ENCODE measurements around the gene RANBP2.
A peak's percentile ranks its signal among the peaks of the same experiment; 100 is the strongest.

RANBP2 gene

GRCh38 chr2:108806371-108807113 lies 87.3 kb downstream of the RANBP2 start:
- no peaks in the 10 kb centered on the region for H3K4me1 Mint-ChIP-seq (ENCODE audit: low read depth)
- peaks cover 20% of the 10 kb centered on the region for H3K9me3 Mint-ChIP-seq
- H3K36me3 Mint-ChIP-seq (ENCODE audit: low read depth), result peaks cover 77% of the 10 kb centered on the region
- no peaks in the 10 kb centered on the region for H3K27me3 Mint-ChIP-seq
- no peak overlapping the region for H3K4me3 Mint-ChIP-seq
- no peak for DNase-seq
- H3K27ac Mint-ChIP-seq, result no peak overlapping the region

GRCh38 chr2:108809936-108810335 lies 90.7 kb downstream of the RANBP2 start:
- Mint-ChIP-seq H3K4me1 (ENCODE audit: low read depth) (no peaks in the 10 kb centered on the region), H3K27ac (no peak overlapping the region), H3K27me3 (no peaks in the 10 kb centered on the region), H3K9me3 (peaks cover 20% of the 10 kb centered on the region), H3K36me3 (ENCODE audit: low read depth) (peaks cover 76% of the 10 kb centered on the region), H3K4me3 (no peak overlapping the region)
- DNase-seq, result no peak

- Mint-ChIP-seq H3K4me1 (ENCODE audit: low read depth) (no peaks in the 10 kb centered on the region), H3K27ac (no peak overlapping the region), H3K9me3 (peaks cover 20% of the 10 kb centered on the region), H3K36me3 (ENCODE audit: low read depth) (peaks cover 80% of the 10 kb centered on the region), H3K4me3 (no peak overlapping the region), H3K27me3 (no peaks in the 10 kb centered on the region)
- no peak for DNase-seq
Observed at GRCh38 chr2:108810993-108811957, 92.0 kb downstream of the RANBP2 start.

- Mint-ChIP-seq H3K36me3 (ENCODE audit: low read depth) (peaks cover 79% of the 10 kb centered on the region), H3K27ac (no peak overlapping the region), H3K27me3 (no peaks in the 10 kb centered on the region), H3K9me3 (peaks cover 14% of the 10 kb centered on the region), H3K4me3 (no peak overlapping the region), H3K4me1 (ENCODE audit: low read depth) (no peaks in the 10 kb centered on the region)
- no peak for DNase-seq
Observed at GRCh38 chr2:108813732-108814131, 94.5 kb downstream of the RANBP2 start.

- Mint-ChIP-seq H3K9me3 (peaks cover 6% of the 10 kb centered on the region), H3K27me3 (no peaks in the 10 kb centered on the region), H3K36me3 (ENCODE audit: low read depth) (peaks cover 75% of the 10 kb centered on the region), H3K4me3 (no peak overlapping the region), H3K27ac (no peak overlapping the region), H3K4me1 (ENCODE audit: low read depth) (no peaks in the 10 kb centered on the region)
- no peak for DNase-seq
Observed at GRCh38 chr2:108820482-108820881, 101.2 kb downstream of the RANBP2 start.

- peaks cover 58% of the 10 kb centered on the region for H3K36me3 Mint-ChIP-seq (ENCODE audit: low read depth)
- H3K27ac Mint-ChIP-seq, result no peak overlapping the region
- no peaks in the 10 kb centered on the region for H3K27me3 Mint-ChIP-seq
- H3K4me3 Mint-ChIP-seq, result no peak overlapping the region
- no peak for DNase-seq
- peaks cover 6% of the 10 kb centered on the region for H3K9me3 Mint-ChIP-seq
- no peaks in the 10 kb centered on the region for H3K4me1 Mint-ChIP-seq (ENCODE audit: low read depth)
Observed at GRCh38 chr2:108823286-108823685, 104.0 kb downstream of the RANBP2 start.

- no peaks in the 10 kb centered on the region for H3K27me3 Mint-ChIP-seq
- no peak overlapping the region for H3K27ac Mint-ChIP-seq
- H3K9me3 Mint-ChIP-seq, result no peaks in the 10 kb centered on the region
- DNase-seq, result no peak
- no peak overlapping the region for H3K4me3 Mint-ChIP-seq
- H3K36me3 Mint-ChIP-seq (ENCODE audit: low read depth), result peaks cover 50% of the 10 kb centered on the region
- H3K4me1 Mint-ChIP-seq (ENCODE audit: low read depth), result no peaks in the 10 kb centered on the region
Observed at GRCh38 chr2:108824316-108825070, 105.2 kb downstream of the RANBP2 start.

- no peak overlapping the region for H3K4me3 Mint-ChIP-seq
- H3K4me1 Mint-ChIP-seq (ENCODE audit: low read depth), result no peaks in the 10 kb centered on the region
- H3K36me3 Mint-ChIP-seq (ENCODE audit: low read depth), result peaks cover 42% of the 10 kb centered on the region
- H3K27ac Mint-ChIP-seq, result no peak overlapping the region
- DNase-seq, result no peak
- H3K9me3 Mint-ChIP-seq, result no peaks in the 10 kb centered on the region
- H3K27me3 Mint-ChIP-seq, result no peaks in the 10 kb centered on the region
Observed at GRCh38 chr2:108825254-108825653, 106.0 kb downstream of the RANBP2 start.

- H3K27me3 Mint-ChIP-seq, result no peaks in the 10 kb centered on the region
- H3K9me3 Mint-ChIP-seq, result no peaks in the 10 kb centered on the region
- H3K36me3 Mint-ChIP-seq (ENCODE audit: low read depth), result peaks cover 38% of the 10 kb centered on the region
Observed at GRCh38 chr2:108825736-108826135, 106.5 kb downstream of the RANBP2 start.

GRCh38 chr2:108829578-108830310 lies 110.5 kb downstream of the RANBP2 start:
- H3K9me3 Mint-ChIP-seq, result no peaks in the 10 kb centered on the region
- peaks cover 17% of the 10 kb centered on the region for H3K4me1 Mint-ChIP-seq (ENCODE audit: low read depth)
- no peaks in the 10 kb centered on the region for H3K27me3 Mint-ChIP-seq
- peaks cover 22% of the 10 kb centered on the region for H3K36me3 Mint-ChIP-seq (ENCODE audit: low read depth)
- H3K27ac Mint-ChIP-seq, result no peak overlapping the region
- H3K4me3 Mint-ChIP-seq, result no peak overlapping the region
- DNase-seq, result no peak

More at GRCh38 chr2:108825736-108826135, 106.5 kb downstream of the RANBP2 start:
- Mint-ChIP-seq H3K27ac (no peak overlapping the region), H3K4me3 (no peak overlapping the region), H3K4me1 (ENCODE audit: low read depth) (no peaks in the 10 kb centered on the region)
- DNase-seq, result no peak

- no peaks in the 10 kb centered on the region for H3K27me3 Mint-ChIP-seq
- no peaks in the 10 kb centered on the region for H3K9me3 Mint-ChIP-seq
- H3K36me3 Mint-ChIP-seq (ENCODE audit: low read depth), result peaks cover 24% of the 10 kb centered on the region
- no peak overlapping the region for H3K4me3 Mint-ChIP-seq
- H3K27ac Mint-ChIP-seq, result peak overlapping the region; percentile 3
- DNase-seq, result no peak
- peaks cover 23% of the 10 kb centered on the region for H3K4me1 Mint-ChIP-seq (ENCODE audit: low read depth)
Observed at GRCh38 chr2:108833219-108833618, 113.9 kb downstream of the RANBP2 start.

- peaks cover 23% of the 10 kb centered on the region for H3K4me1 Mint-ChIP-seq (ENCODE audit: low read depth)
- H3K9me3 Mint-ChIP-seq, result no peaks in the 10 kb centered on the region
- H3K27ac Mint-ChIP-seq, result peak overlapping the region; percentile 23
- DNase-seq, result no peak
- peaks cover 31% of the 10 kb centered on the region for H3K36me3 Mint-ChIP-seq (ENCODE audit: low read depth)
- H3K27me3 Mint-ChIP-seq, result no peaks in the 10 kb centered on the region
- peak overlapping the region; percentile 36 for H3K4me3 Mint-ChIP-seq
Observed at GRCh38 chr2:108834620-108835019, 115.3 kb downstream of the RANBP2 start.

- H3K27ac Mint-ChIP-seq, result no peak overlapping the region
- DNase-seq, result no peak
- H3K4me3 Mint-ChIP-seq, result no peak overlapping the region
- H3K36me3 Mint-ChIP-seq (ENCODE audit: low read depth), result peaks cover 35% of the 10 kb centered on the region
- H3K9me3 Mint-ChIP-seq, result no peaks in the 10 kb centered on the region
- H3K4me1 Mint-ChIP-seq (ENCODE audit: low read depth), result peaks cover 23% of the 10 kb centered on the region
- H3K27me3 Mint-ChIP-seq, result no peaks in the 10 kb centered on the region
Observed at GRCh38 chr2:108835040-108835439, 115.8 kb downstream of the RANBP2 start.

All from activated T-cell treated with anti-CD3 and anti-CD28 coated beads, Interleukin-2, amount 50 U/mL, for 24 hours (primary cell).